ENCODE measurements around the gene MBOAT1. TPM values are rescaled to one million over a fixed set of nuclear protein-coding genes. Genes with fewer than 3 reads are reported as not detected.
"Not testable (repeated sequence)": the region's sequence is repeated elsewhere in the genome, so short reads cannot be mapped to it uniquely, and the experiment has no call there.

The MBOAT1 gene
- total RNA-seq, 1 donor from 2014 or later, result 83.3 TPM

DNA sequence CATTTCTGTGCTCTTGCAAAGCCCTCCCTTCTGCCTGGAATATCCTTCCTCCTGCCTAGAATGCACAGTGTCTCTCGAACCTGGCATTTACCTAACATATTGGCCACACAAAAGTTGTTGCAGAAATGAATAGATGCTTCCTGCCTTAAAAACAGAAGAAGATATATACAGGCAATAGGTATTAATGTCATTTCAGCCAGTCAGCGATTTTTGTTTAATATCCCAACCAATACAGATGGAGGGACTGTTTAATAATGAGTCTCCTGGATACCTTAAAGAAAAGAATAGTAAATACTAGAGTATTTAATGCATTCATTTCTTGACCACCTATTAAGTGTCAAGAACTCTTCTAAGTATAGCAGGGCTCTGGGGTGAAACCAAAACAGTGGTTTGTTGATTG, 70.3 kb downstream of the MBOAT1 start:
- Mint-ChIP-seq H3K36me3 (peaks cover 20% of the 10 kb centered on the region), H3K27ac (no peak overlapping the region), H3K9me3 (no peaks in the 10 kb centered on the region), H3K4me3 (no peak overlapping the region), H3K27me3 (no peaks in the 10 kb centered on the region), H3K4me1 (ENCODE audit: unreplicated experiment) (peaks cover 15% of the 10 kb centered on the region)
- no peak for DNase-seq (ENCODE audit: extremely low spot score, unreplicated experiment)
- TF ChIP-seq, protein P1, sequence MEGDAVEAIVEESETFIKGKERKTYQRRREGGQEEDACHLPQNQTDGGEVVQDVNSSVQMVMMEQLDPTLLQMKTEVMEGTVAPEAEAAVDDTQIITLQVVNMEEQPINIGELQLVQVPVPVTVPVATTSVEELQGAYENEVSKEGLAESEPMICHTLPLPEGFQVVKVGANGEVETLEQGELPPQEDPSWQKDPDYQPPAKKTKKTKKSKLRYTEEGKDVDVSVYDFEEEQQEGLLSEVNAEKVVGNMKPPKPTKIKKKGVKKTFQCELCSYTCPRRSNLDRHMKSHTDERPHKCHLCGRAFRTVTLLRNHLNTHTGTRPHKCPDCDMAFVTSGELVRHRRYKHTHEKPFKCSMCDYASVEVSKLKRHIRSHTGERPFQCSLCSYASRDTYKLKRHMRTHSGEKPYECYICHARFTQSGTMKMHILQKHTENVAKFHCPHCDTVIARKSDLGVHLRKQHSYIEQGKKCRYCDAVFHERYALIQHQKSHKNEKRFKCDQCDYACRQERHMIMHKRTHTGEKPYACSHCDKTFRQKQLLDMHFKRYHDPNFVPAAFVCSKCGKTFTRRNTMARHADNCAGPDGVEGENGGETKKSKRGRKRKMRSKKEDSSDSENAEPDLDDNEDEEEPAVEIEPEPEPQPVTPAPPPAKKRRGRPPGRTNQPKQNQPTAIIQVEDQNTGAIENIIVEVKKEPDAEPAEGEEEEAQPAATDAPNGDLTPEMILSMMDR (conservative IDR thresholded peaks at IDR 0.05), result no peak

DNA sequence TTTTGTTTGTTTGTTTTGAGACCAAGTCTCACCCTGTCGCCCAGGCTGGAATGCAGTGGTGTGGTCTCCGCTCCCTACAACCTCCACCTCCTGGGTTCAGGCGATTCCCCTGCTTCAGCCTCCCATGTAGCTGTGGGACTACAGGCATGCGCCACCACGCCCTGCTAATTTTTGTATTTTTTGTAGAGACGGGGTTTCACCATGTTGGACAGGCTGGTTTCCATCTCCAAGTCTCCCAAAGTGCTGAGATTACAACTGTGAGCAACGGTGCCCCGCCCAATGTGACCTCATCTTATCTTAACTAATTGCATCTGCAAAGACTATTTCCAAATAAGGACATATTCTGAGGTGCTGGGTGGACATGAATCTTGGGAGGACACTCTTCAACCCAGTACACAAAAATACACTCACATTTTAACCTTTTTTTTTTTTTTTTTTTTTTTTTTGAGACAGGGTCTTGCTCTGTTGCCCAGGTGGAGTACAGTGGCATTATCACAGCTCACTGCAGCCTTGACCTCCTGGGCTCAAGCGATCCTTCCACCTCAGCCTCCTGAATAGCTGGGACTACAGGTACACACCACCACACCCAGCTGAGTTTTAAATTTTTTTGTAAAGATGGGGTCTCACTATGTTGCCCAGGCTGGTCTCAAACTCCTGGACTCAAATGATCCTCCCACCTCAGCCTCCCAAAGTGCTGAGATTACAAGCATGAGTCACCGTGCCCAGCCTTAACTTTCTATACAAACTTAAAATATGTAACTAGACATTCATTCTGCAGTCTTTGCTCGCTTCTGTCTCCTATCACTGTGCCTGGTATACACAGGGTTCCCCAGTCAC, 72.9 kb downstream of the MBOAT1 start:
- not testable (repeated sequence) for H3K27me3 Mint-ChIP-seq; H3K4me3 Mint-ChIP-seq; H3K27ac Mint-ChIP-seq; H3K9me3 Mint-ChIP-seq; DNase-seq (ENCODE audit: extremely low spot score, unreplicated experiment)
- peaks cover 18% of the 10 kb centered on the region for H3K36me3 Mint-ChIP-seq
- H3K4me1 Mint-ChIP-seq (ENCODE audit: unreplicated experiment), result peaks cover 15% of the 10 kb centered on the region

DNA sequence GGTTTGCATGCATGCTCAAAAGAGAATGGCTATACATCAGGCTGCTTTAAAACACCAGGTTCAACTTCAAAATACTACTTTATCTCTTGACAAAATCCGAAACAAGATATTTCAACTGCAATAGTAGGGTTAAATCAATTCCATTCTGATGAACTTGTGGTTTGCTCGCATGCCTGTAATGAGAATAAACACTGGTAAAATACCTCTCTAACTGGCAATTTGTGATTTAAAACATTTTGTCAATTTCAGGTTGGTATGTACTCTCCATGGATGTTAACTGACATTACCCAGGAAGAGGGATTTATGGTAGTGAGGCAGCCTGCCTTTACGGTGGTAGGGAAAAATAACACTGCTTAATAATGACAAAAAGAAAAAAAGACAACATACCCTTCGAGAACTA, 74.4 kb downstream of the MBOAT1 start:
- Mint-ChIP-seq H3K27ac (peak overlapping the region; percentile 10), H3K36me3 (peaks cover 17% of the 10 kb centered on the region), H3K4me1 (ENCODE audit: unreplicated experiment) (peaks cover 15% of the 10 kb centered on the region)

DNA sequence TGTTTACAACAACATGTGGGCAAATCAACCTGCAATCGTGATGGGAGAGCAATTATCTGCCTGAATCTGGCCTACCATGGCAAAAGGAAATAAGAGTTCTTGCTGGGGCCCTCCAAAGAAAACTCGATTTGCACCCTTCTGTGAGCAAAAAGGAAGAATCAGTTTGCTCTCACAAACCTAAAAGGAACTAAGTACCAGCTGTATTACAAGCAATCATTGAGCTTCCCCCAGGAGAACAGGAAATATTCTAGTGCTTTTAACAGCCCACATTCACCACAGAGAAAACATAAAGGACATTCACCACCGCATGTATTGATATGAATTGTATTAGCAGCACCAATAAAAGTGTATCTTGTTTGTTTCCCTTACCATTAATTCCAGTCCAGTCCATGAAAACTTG, 75.0 kb downstream of the MBOAT1 start:
- H3K9me3 Mint-ChIP-seq, result no peaks in the 10 kb centered on the region

More for the DNA sequence above, 74.4 kb downstream of the MBOAT1 start:
- Mint-ChIP-seq H3K9me3 (no peaks in the 10 kb centered on the region), H3K27me3 (no peaks in the 10 kb centered on the region), H3K4me3 (no peak overlapping the region)
- DNase-seq (ENCODE audit: extremely low spot score, unreplicated experiment), result no peak
- TF ChIP-seq, protein P1 (conservative IDR thresholded peaks at IDR 0.05), result no peak

GRCh38 chr6:20135677-20136268, 76.5 kb downstream of the MBOAT1 start:
- peaks cover 15% of the 10 kb centered on the region for H3K36me3 Mint-ChIP-seq
- no peak for DNase-seq (ENCODE audit: extremely low spot score, unreplicated experiment)
- TF ChIP-seq, protein P1 (conservative IDR thresholded peaks at IDR 0.05), result no peak
- H3K4me1 Mint-ChIP-seq (ENCODE audit: unreplicated experiment), result peaks cover 15% of the 10 kb centered on the region
- no peak overlapping the region for H3K27ac Mint-ChIP-seq
- H3K27me3 Mint-ChIP-seq, result no peaks in the 10 kb centered on the region
- H3K4me3 Mint-ChIP-seq, result no peak overlapping the region
- no peaks in the 10 kb centered on the region for H3K9me3 Mint-ChIP-seq

More for the DNA sequence above, 75.0 kb downstream of the MBOAT1 start:
- Mint-ChIP-seq H3K27me3 (no peaks in the 10 kb centered on the region), H3K36me3 (peaks cover 17% of the 10 kb centered on the region), H3K27ac (peak overlapping the region; percentile 10), H3K4me1 (ENCODE audit: unreplicated experiment) (peaks cover 15% of the 10 kb centered on the region), H3K4me3 (no peak overlapping the region)
- TF ChIP-seq, protein P1 (conservative IDR thresholded peaks at IDR 0.05), result no peak
- DNase-seq (ENCODE audit: extremely low spot score, unreplicated experiment), result no peak

DNA sequence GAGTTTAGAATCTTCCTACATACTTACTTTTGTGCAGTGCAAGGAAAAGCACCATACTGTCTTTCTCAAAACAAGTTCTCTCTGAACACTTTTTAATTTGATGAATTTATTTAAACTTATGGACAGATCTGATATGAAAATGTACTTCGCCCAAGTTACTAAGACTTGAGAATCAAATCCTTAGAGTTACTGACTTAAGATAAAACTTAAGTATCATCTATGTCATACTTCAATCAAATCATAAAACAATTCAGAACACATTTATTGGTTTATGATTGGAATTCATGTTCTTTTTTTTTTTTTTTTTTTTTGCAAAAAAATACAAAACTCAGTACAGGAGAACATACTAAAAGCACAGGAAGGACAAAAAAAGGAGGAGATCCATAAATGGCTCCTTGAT, 77.7 kb downstream of the MBOAT1 start:
- Mint-ChIP-seq H3K27ac (no peak overlapping the region), H3K27me3 (no peaks in the 10 kb centered on the region), H3K4me3 (no peak overlapping the region), H3K4me1 (ENCODE audit: unreplicated experiment) (peaks cover 15% of the 10 kb centered on the region), H3K36me3 (peaks cover 3% of the 10 kb centered on the region), H3K9me3 (no peaks in the 10 kb centered on the region)
- DNase-seq (ENCODE audit: extremely low spot score, unreplicated experiment), result no peak
- TF ChIP-seq, protein P1 (conservative IDR thresholded peaks at IDR 0.05), result no peak
